K562 (cell line): Measurements from ENCODE around the gene KRT39. TPM values are rescaled to one million over a fixed set of nuclear protein-coding genes. Genes with fewer than 3 reads are reported as not detected.

Experiments
- ATAC-seq: fragments of 200-7000 bp; cut with Tn5 transposase; 3 replicates; pipeline ENCODE4 v1.9.1; 2020; ENCODE audit warnings: moderate library complexity
- BruUV-seq: library from RNA; stranded (reverse); fragments of 400-500 nt; replicated peaks from 2 replicates; lab custom pipeline; 2021; lab: Mats Ljungman, UMichigan
- CTCF ChIA-PET: fragments of 300-600 bp; formaldehyde crosslinking; extraction: SDS; loops from one replicate; lab custom pipeline; 2021; ENCODE audit warnings: low intra/inter-chr PET ratio; lab: Yijun Ruan, JAX
- POLR2A ChIA-PET: fragments of 300-600, 350-650 bp; sonication (Branson Sonifier 250); formaldehyde crosslinking; extraction: SDS; loops from one replicate; lab custom pipeline; 2021; ENCODE audit warnings: antibody characterized with exemption, inconsistent platforms; lab: Yijun Ruan, JAX
- DNase-seq, 4 experiments: peaks; one replicate each; pipeline versions ENCODE4 v3.0.0 to v3.0.0-alpha.2; 2011 to 2018; ENCODE audit warnings: low spot score in 3 of 4, mixed read lengths in 3 of 4; ENCODE audit errors: extremely low read depth in 1 of 4
- FAIRE-seq: peaks from 2 replicates; lab custom pipeline; 2011; peaks lifted over from hg19 to GRCh38; lab: Jason Lieb, UNC
- H2AFZ ChIP-seq: 2 replicates; pipeline ENCODE4 v1.6.0; 2011; ENCODE audit warnings: low read depth, low read length, control low read depth, inconsistent platforms
- H3K27ac ChIP-seq: fragments of 200-600 bp; 3 replicates; pipeline ENCODE4 v1.8.0; 2011; ENCODE audit warnings: low read depth, mild to moderate bottlenecking, control low read depth, inconsistent platforms, low read length, moderate library complexity, mixed read lengths; ENCODE audit errors: extremely low read depth
- H3K27me3 ChIP-seq, 2 experiments: fragments of 300-600 bp in 1 of 2; 2 replicates in 1 of 2; 3 replicates in 1 of 2; pipeline versions ENCODE4 v1.6.0 to v1.8.0; 2011; ENCODE audit warnings: inconsistent platforms in 2 of 2, low read length in 2 of 2, mild to moderate bottlenecking in 1 of 2, mixed read lengths in 1 of 2, moderate library complexity in 1 of 2; ENCODE audit not compliant: control insufficient read depth in 2 of 2, insufficient read depth in 2 of 2
- H3K36me3 ChIP-seq: fragments of 300-600 bp; 3 replicates; pipeline ENCODE4 v1.8.0; 2011; ENCODE audit warnings: mild to moderate bottlenecking, low read length, inconsistent platforms; ENCODE audit not compliant: control insufficient read depth, insufficient read depth
- H3K4me1 ChIP-seq, 2 experiments: fragments of 200-600 bp in 1 of 2; replicated peaks in 1 of 2; 2 replicates in 1 of 2; 3 replicates in 1 of 2; pipeline versions ENCODE4 v1.5.1 to v1.8.0; 2011; ENCODE audit warnings: inconsistent platforms in 2 of 2, low read length in 2 of 2, mild to moderate bottlenecking in 1 of 2, mixed read lengths in 1 of 2, moderate library complexity in 1 of 2; ENCODE audit not compliant: control insufficient read depth in 2 of 2, insufficient read depth in 2 of 2
- H3K4me2 ChIP-seq: 2 replicates; pipeline ENCODE4 v1.6.1; 2011; ENCODE audit warnings: low read length, control low read depth, inconsistent platforms, mixed read lengths; ENCODE audit not compliant: insufficient read depth
- H3K4me3 ChIP-seq: fragments of 200-600 bp; sonication (generic), shearing (Covaris generic); 2 replicates; pipeline ENCODE4 v1.5.1; 2016; ENCODE audit warnings: control low read depth, inconsistent platforms
- H3K79me2 ChIP-seq: fragments of 200-600 bp; 3 replicates; pipeline ENCODE4 v1.8.0; 2011; ENCODE audit warnings: low read length, inconsistent platforms; ENCODE audit not compliant: control insufficient read depth, insufficient read depth
- H3K9ac ChIP-seq, 2 experiments: 2 replicates each; pipeline versions ENCODE4 v1.6.0 to v1.6.1; 2011; ENCODE audit warnings: low read depth in 2 of 2, low read length in 2 of 2, control low read depth in 1 of 2, inconsistent platforms in 1 of 2, mild to moderate bottlenecking in 1 of 2, mixed read lengths in 1 of 2; ENCODE audit not compliant: insufficient read depth in 1 of 2
- H3K9me1 ChIP-seq: one replicate; pipeline ENCODE4 v1.6.0; 2011; ENCODE audit warnings: inconsistent platforms, mild to moderate bottlenecking, low read length, moderate library complexity; ENCODE audit not compliant: control insufficient read depth, insufficient read depth
- H3K9me3 ChIP-seq: replicated peaks from 2 replicates; pipeline ENCODE4 v1.5.1; 2011; ENCODE audit warnings: low read depth, low read length, inconsistent platforms; ENCODE audit not compliant: control insufficient read depth, insufficient read depth
- H4K20me1 ChIP-seq: replicated peaks from 2 replicates; pipeline ENCODE4 v1.6.1; 2011; ENCODE audit warnings: low read length, inconsistent platforms, mixed read lengths; ENCODE audit not compliant: control insufficient read depth, insufficient read depth
- COPS2 ChIP-seq: fragments of 450-650 bp; conservative IDR thresholded peaks from 2 replicates; pipeline ENCODE4 v1.6.1; 2016; ENCODE audit warnings: mild to moderate bottlenecking, moderate library complexity
- MAFK ChIP-seq: IDR thresholded peaks from 2 replicates; pipeline ENCODE4 v1.6.1; 2011; ENCODE audit warnings: low read length, improper control_type of control experiment
- ZNF274 ChIP-seq: IDR thresholded peaks from 2 replicates; pipeline ENCODE4 v1.6.1; 2011; ENCODE audit warnings: low read depth, mild to moderate bottlenecking, low read length, moderate library complexity, borderline replicate concordance
- ZNF316 ChIP-seq: fragments of 450-650 bp; IDR thresholded peaks from 2 replicates; pipeline ENCODE4 v1.6.1; 2016
- ZNF398 ChIP-seq: fragments of 250-450 bp; sonication (Bioruptor Pico); IDR thresholded peaks from 2 replicates; pipeline ENCODE4 v1.8.0; 2021; ENCODE audit warnings: moderate library complexity, mild to moderate bottlenecking, inconsistent platforms
- ZNF695 ChIP-seq: fragments of 450-650 bp; formaldehyde crosslinking; IDR thresholded peaks from 2 replicates; pipeline ENCODE4 v1.4.0; 2020; ENCODE audit warnings: mild to moderate bottlenecking, moderate library complexity
- ZNF764 ChIP-seq: fragments of 250-450 bp; sonication (Bioruptor Pico); IDR thresholded peaks from 2 replicates; pipeline ENCODE4 v1.4.0; 2020; ENCODE audit warnings: low read depth, mild to moderate bottlenecking, moderate library complexity
- WGBS: fragments of 100-300 bp; shearing (Covaris generic); methylation state at CpG from one replicate; pipeline ENCODE4 v1.1.6; 2016; ENCODE audit warnings: low coverage, mixed read lengths; ENCODE audit not compliant: insufficient coverage; ENCODE audit errors: missing lambda C conversion rate; 5-methylcytosine and 5-hydroxymethylcytosine counted together
- in situ Hi-C: fragments of 300-500 bp; cut with MboI; formaldehyde crosslinking; loops from 4 replicates; pipeline ENCODE4 v1.15.0; 2018; ENCODE audit warnings: inconsistent platforms, mixed read lengths
- intact Hi-C: fragments of 100-400 bp; cut with micrococcal nuclease; formaldehyde crosslinking; loops from 2 replicates; pipeline ENCODE4 v1.14.2; 2022
- polyA plus RNA-seq, 8 experiments: library from polyadenylated mRNA; depleted of rRNA in 4 of 8; stranded (reverse) in 5 of 8; unstranded in 3 of 8; fragments of >200 nt; fragmentation: Nextera tagmentation in 2 of 8; fragmentation: Illumina TruSeq in 1 of 8; extraction: Ambion mirVana in 2 of 8; extraction: Trizol in 1 of 8; gene quantifications; 2 replicates each; pipeline versions ENCODE4 v1.2.1 to v1.2.3, GENCODE V29; 2011 to 2014; ENCODE audit warnings: inconsistent platforms in 1 of 8, missing spikeins in 1 of 8
- total RNA-seq, 7 experiments: library from RNA; depleted of rRNA in 6 of 7; stranded (reverse); fragments of >200 nt in 6 of 7; fragmentation: Illumina TruSeq in 2 of 7; extraction: Trizol in 2 of 7; gene quantifications; 2 replicates each; pipeline versions ENCODE4 v1.2.1 to v1.2.3, GENCODE V29; 2011 to 2021; ENCODE audit warnings: low replicate concordance in 1 of 7
- TF ChIP-seq, protein P1 (sequence below): fragments of 250-450 bp; sonication (Bioruptor Pico); IDR thresholded peaks from 2 replicates; pipeline ENCODE4 v1.5.0; 2021
- TF ChIP-seq, protein P2 (sequence below): sonication (generic); formaldehyde crosslinking; IDR thresholded peaks from 2 replicates; pipeline ENCODE4 v1.8.0; 2023; ENCODE audit warnings: mild to moderate bottlenecking, missing genetic modification reagents

The KRT39 gene
- total and polyA plus RNA-seq, 9 of the 15 experiments (the other 6 are each of a cell fraction or from before 2014, with no cell fraction given), result not detected

- TF ChIP-seq ZNF274 (no peak), ZNF398 (CRISPR knock-in tag) (no peak), COPS2 (no peak), ZNF695 (CRISPR knock-in tag) (no peak), MAFK (no peak), ZNF764 (CRISPR knock-in tag) (no peak)
These were observed 37.6 kb upstream of the KRT39 start (continued) for GRCh38 chr17:41004397-41004796.

- no peak overlapping the region for H3K4me2 ChIP-seq
- no peaks in the 10 kb centered on the region for H4K20me1 ChIP-seq
- no peak overlapping the region for H3K4me3 ChIP-seq
- H3K9ac ChIP-seq, result no peak overlapping the region
- H3K36me3 ChIP-seq, result no peaks in the 10 kb centered on the region
- ATAC-seq (no peak), DNase-seq (no peak), FAIRE-seq (no peak)
- no peak overlapping the region for H3K27ac ChIP-seq
- H3K9me3 ChIP-seq, result no peaks in the 10 kb centered on the region
- peak; percentile 52; the same call in 1 of the 2 replicates for TF ChIP-seq ZNF316
- TF ChIP-seq, protein P1, sequence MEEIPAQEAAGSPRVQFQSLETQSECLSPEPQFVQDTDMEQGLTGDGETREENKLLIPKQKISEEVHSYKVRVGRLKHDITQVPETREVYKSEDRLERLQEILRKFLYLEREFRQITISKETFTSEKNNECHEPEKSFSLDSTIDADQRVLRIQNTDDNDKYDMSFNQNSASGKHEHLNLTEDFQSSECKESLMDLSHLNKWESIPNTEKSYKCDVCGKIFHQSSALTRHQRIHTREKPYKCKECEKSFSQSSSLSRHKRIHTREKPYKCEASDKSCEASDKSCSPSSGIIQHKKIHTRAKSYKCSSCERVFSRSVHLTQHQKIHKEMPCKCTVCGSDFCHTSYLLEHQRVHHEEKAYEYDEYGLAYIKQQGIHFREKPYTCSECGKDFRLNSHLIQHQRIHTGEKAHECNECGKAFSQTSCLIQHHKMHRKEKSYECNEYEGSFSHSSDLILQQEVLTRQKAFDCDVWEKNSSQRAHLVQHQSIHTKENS (CRISPR knock-in tag), result no peak
- TF ChIP-seq, protein P2, sequence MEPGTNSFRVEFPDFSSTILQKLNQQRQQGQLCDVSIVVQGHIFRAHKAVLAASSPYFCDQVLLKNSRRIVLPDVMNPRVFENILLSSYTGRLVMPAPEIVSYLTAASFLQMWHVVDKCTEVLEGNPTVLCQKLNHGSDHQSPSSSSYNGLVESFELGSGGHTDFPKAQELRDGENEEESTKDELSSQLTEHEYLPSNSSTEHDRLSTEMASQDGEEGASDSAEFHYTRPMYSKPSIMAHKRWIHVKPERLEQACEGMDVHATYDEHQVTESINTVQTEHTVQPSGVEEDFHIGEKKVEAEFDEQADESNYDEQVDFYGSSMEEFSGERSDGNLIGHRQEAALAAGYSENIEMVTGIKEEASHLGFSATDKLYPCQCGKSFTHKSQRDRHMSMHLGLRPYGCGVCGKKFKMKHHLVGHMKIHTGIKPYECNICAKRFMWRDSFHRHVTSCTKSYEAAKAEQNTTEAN, result no peak
- no peaks in the 10 kb centered on the region for H3K9me1 ChIP-seq
- no peaks in the 10 kb centered on the region; a peak in 1 of 5 replicates for H3K4me1 ChIP-seq
- POLR2A ChIA-PET, result no interaction called here
- in situ Hi-C loops, result no loop called here
- H2AFZ ChIP-seq, result no peak overlapping the region
- CTCF ChIA-PET, result no interaction called here
- intact Hi-C loops, result no loop called here
- no peaks in the 10 kb centered on the region for H3K79me2 ChIP-seq
- BruUV-seq, result no TSS peak
- H3K27me3 ChIP-seq, result peaks cover 0 to 14% of the 10 kb centered on the region in 2 experiments; a peak in 3 of 5 replicates
- WGBS, result 0% methylated on average over 4 of the region's 4 CpGs
These were observed 37.2 kb upstream of the KRT39 start for GRCh38 chr17:41003926-41004325.
